Nephron progenitor cell (in vitro differentiated cells): ENCODE measurements around the gene SDF4.
A peak's percentile ranks its signal among the peaks of the same experiment; 100 is the strongest.

ENCODE experiments used
- DNase-seq: peaks from one replicate; pipeline ENCODE4 v3.0.0; 2021
- H3K27ac Mint-ChIP-seq: 2 replicates; pipeline ENCODE4 v1.8.0; 2021; ENCODE audit warnings: mild to moderate bottlenecking, moderate library complexity, mixed read lengths
- H3K27me3 Mint-ChIP-seq: 2 replicates; pipeline ENCODE4 v1.8.0; 2021; ENCODE audit warnings: mild to moderate bottlenecking, low read depth, mixed read lengths; ENCODE audit not compliant: poor library complexity
- H3K36me3 Mint-ChIP-seq: 2 replicates; pipeline ENCODE4 v1.8.0; 2021; ENCODE audit warnings: low read depth, mixed read lengths
- H3K4me1 Mint-ChIP-seq: 2 replicates; pipeline ENCODE4 v1.8.0; 2021; ENCODE audit warnings: mixed read lengths
- H3K4me3 Mint-ChIP-seq: 2 replicates; pipeline ENCODE4 v1.8.0; 2021; ENCODE audit warnings: mild to moderate bottlenecking, moderate library complexity, mixed read lengths
- H3K9me3 Mint-ChIP-seq: 2 replicates; pipeline ENCODE4 v1.8.0; 2021; ENCODE audit warnings: mild to moderate bottlenecking, moderate library complexity, mixed read lengths
- CTCF ChIP-seq: fragments of 200-600 bp; sonication (generic); IDR thresholded peaks from 2 replicates; pipeline ENCODE4 v1.5.0; 2021; ENCODE audit warnings: antibody characterized with exemption

SDF4 gene

GRCh38 chr1:1242461-1243265, 10.9 kb upstream of the SDF4 start:
- no peaks in the 10 kb centered on the region for H3K36me3 Mint-ChIP-seq
- H3K27me3 Mint-ChIP-seq, result peaks cover 9% of the 10 kb centered on the region
- no peaks in the 10 kb centered on the region for H3K9me3 Mint-ChIP-seq
- no peak for TF ChIP-seq CTCF
- H3K4me3 Mint-ChIP-seq, result no peak overlapping the region
- peaks cover 7% of the 10 kb centered on the region for H3K4me1 Mint-ChIP-seq
- no peak for DNase-seq
- H3K27ac Mint-ChIP-seq, result no peak overlapping the region

- TF ChIP-seq CTCF, result no peak
- peaks cover 4% of the 10 kb centered on the region for H3K27me3 Mint-ChIP-seq
- no peak overlapping the region for H3K27ac Mint-ChIP-seq
- DNase-seq, result no peak
- H3K36me3 Mint-ChIP-seq, result no peaks in the 10 kb centered on the region
- no peaks in the 10 kb centered on the region for H3K9me3 Mint-ChIP-seq
- H3K4me3 Mint-ChIP-seq, result no peak overlapping the region
- peaks cover 17% of the 10 kb centered on the region for H3K4me1 Mint-ChIP-seq
These were observed 9.9 kb upstream of the SDF4 start for GRCh38 chr1:1241588-1242219.

- H3K27me3 Mint-ChIP-seq, result peaks cover 2% of the 10 kb centered on the region
- peaks cover 17% of the 10 kb centered on the region for H3K4me1 Mint-ChIP-seq
- H3K36me3 Mint-ChIP-seq, result no peaks in the 10 kb centered on the region
- no peaks in the 10 kb centered on the region for H3K9me3 Mint-ChIP-seq
- H3K4me3 Mint-ChIP-seq, result no peak overlapping the region
- no peak for DNase-seq
- TF ChIP-seq CTCF, result no peak
- no peak overlapping the region for H3K27ac Mint-ChIP-seq
These were observed 9.2 kb upstream of the SDF4 start for GRCh38 chr1:1240822-1241587.

GRCh38 chr1:1240348-1240732, 8.5 kb upstream of the SDF4 start:
- Mint-ChIP-seq H3K27ac (no peak overlapping the region), H3K27me3 (no peaks in the 10 kb centered on the region), H3K36me3 (no peaks in the 10 kb centered on the region), H3K9me3 (no peaks in the 10 kb centered on the region), H3K4me1 (peaks cover 17% of the 10 kb centered on the region), H3K4me3 (no peak overlapping the region)
- no peak for DNase-seq
- TF ChIP-seq CTCF, result no peak

- peaks cover 4% of the 10 kb centered on the region for H3K36me3 Mint-ChIP-seq
- peak; percentile 82 for DNase-seq
- peaks cover 22% of the 10 kb centered on the region for H3K4me1 Mint-ChIP-seq
- no peak overlapping the region for H3K4me3 Mint-ChIP-seq
- H3K9me3 Mint-ChIP-seq, result no peaks in the 10 kb centered on the region
- no peak overlapping the region for H3K27ac Mint-ChIP-seq
- no peaks in the 10 kb centered on the region for H3K27me3 Mint-ChIP-seq
- no peak for TF ChIP-seq CTCF
These were observed 8.0 kb upstream of the SDF4 start for GRCh38 chr1:1239614-1240347.
